ENCODE data around the gene CMTM1.

Gene CMTM1

DNA sequence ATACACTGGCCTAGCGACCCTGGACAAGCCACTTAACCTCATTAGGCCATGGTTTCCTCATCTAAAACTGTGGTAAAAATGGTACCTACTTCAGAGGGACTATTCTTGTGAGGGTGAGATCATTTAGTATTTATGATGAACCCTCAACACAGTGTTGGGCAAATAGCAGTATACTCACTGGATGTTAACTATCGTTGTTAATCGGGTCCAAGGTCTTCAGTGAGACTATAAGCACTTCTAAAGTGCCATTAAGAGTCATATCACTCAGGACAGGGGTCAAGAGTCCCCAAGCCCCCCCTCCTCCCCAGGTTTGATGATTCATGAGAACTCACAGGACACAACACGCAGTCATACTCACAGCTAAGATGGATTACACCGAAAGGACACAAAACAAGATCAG, 27.3 kb upstream of the CMTM1 start:
- in situ Hi-C loops (cut with MboI; ENCODE audit: low sequenced_read_pairs), result no loop called here

GRCh38 chr16:66539623-66540469, 26.4 kb upstream of the CMTM1 start:
- in situ Hi-C loops (cut with MboI; ENCODE audit: low sequenced_read_pairs), result no loop called here

- in situ Hi-C loops (cut with MboI; ENCODE audit: low sequenced_read_pairs), result no loop called here
Measured at GRCh38 chr16:66541388-66542355, 24.6 kb upstream of the CMTM1 start.

DNA sequence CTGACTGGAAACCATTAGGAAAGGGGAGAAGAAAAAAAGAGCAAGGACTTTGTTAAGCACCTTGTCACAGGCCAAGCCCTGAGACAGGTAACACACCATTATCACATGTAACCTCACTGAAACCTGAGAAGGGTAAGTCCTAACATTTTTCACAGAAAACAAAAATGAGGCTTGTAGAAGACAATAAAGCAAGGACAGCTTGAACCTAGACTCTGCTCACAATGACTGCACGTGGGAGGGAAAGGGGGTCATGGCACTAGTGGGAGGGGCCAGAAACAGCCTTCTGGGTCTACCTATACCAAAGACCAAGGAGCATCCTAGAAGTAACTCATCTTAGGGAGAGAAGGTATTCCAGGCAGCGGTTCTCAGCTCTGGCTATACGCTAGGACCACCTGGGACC, 23.8 kb upstream of the CMTM1 start:
- in situ Hi-C loops (cut with MboI; ENCODE audit: low sequenced_read_pairs), result no loop called here

DNA sequence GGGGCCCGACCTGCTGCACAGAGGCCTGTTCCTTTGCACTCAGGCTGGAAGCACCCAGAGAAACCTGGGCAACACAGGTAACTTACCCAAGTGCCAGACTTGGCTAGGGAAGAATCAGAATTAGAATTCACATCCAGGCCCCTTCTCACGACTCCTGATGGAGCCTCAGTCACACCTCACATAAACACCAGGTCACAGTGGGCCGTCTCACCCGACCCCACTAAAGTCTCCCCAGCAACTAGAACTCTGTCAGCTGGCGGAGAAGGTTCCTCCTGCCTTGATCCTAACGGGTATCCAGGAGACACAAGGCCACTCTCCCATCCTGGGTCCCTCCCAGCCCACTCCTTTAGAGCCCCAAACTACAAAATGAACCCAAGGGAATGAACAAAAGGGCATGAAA, 22.7 kb upstream of the CMTM1 start:
- in situ Hi-C loops (cut with MboI; ENCODE audit: low sequenced_read_pairs), result no loop called here

DNA sequence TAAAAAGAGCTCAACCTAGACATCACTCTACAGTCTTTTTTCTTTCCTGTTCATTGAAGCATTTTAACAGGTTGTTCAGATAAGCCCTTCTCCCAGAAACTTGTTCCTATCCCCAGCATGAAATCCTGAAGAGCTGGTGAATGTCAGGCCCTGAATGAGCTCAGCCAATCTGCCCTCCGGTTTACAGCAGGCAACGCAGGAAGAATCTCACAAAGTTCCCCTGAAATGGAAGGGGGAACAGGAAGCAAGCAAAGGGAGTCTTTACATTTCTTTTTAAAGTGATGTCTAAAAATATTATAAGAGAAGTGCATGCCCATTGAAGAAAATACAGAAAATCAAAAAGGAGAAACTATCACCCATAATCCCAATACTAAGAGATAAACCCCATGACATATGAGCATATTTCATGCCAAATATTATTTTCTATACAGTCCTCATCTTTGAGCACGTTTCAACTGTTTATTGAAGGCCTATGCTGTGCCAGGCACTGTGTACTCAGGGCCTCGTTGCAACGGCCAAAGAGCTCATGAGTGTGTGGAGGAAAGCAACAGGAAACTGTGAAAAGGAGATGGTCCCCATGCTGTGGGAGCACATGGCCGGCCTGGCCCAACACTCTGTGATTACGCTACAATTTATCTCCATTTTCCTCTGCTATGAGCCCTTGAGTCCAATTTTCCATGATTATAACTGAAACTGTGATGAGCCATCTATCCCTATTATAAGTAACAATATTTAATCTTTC, 22.1 kb upstream of the CMTM1 start:
- in situ Hi-C loops (cut with MboI; ENCODE audit: low sequenced_read_pairs), result no loop called here

- in situ Hi-C loops (cut with MboI; ENCODE audit: low sequenced_read_pairs), result no loop called here
Measured at GRCh38 chr16:66547101-66547989, 18.9 kb upstream of the CMTM1 start.

DNA sequence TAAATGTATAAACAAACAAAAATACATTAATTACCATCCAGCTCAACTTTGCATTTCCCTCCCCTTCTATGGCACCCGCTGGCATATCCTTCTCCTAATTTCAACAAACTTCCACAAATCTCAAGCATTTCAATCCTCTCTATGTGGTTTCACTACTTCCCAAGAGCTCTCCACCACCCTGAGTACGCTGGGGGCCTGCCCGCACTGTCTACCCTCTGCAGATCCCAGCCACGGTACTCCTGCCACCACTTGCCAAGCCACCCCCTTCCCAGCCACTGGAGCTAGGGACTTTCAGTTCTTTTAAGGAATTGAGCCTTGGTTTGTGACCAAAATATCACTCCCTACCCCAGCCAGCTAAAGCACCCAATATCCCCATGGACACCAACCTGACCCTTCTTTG, 18.2 kb upstream of the CMTM1 start:
- in situ Hi-C loops (cut with MboI; ENCODE audit: low sequenced_read_pairs), result no loop called here

DNA sequence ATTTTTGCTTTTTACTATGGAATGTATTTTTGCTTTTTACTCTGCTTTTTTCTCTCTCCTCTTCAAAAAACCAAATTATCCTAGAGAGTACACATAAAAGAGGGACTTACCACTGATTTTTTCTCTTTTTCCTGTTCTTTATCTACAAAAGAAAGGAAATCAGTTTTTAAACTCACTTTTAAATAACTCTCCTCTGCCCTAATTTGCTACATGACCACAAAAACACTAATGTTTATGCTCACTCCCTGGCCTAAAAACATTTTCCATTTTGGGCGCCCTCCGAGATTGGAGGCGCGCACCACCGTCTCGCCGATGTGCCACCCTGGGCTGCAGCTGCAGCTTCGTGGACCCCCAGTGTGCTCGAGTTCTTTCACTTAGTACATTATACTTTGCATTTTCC, 17.4 kb upstream of the CMTM1 start:
- in situ Hi-C loops (cut with MboI; ENCODE audit: low sequenced_read_pairs), result no loop called here

GRCh38 chr16:66549284-66550131, 16.7 kb upstream of the CMTM1 start, which contains the start of gene TK2:
TSS of gene TK2 (minus strand) at chr16:66550122. CDS start at chr16:66550061, 61 bp downstream.
- in situ Hi-C loops (cut with MboI; ENCODE audit: low sequenced_read_pairs), result no loop called here

DNA sequence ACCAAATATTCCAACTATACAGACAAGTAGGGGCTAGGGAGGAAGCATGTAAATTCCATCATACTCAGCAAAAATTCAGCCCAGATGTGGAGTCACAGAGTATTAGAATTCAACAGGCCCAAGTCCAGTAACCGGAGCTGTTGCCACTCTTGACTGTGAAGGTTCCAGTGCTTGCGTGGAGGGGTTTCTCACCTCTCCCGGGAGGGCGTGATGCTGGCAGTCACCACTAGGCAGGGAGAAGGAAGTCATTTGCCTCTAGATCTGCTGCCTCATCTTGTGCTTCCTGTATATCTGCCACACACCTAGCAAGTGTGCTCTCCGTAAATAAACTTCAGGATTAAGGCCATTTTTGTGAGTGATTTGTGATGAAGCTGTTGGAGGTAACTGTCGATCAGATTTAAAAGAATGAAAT, 14.9 kb upstream of the CMTM1 start:
- in situ Hi-C loops (cut with MboI; ENCODE audit: low sequenced_read_pairs), result no loop called here

- in situ Hi-C loops (cut with MboI; ENCODE audit: low sequenced_read_pairs), result no loop called here
Measured at GRCh38 chr16:66551788-66552285, 14.4 kb upstream of the CMTM1 start.

DNA sequence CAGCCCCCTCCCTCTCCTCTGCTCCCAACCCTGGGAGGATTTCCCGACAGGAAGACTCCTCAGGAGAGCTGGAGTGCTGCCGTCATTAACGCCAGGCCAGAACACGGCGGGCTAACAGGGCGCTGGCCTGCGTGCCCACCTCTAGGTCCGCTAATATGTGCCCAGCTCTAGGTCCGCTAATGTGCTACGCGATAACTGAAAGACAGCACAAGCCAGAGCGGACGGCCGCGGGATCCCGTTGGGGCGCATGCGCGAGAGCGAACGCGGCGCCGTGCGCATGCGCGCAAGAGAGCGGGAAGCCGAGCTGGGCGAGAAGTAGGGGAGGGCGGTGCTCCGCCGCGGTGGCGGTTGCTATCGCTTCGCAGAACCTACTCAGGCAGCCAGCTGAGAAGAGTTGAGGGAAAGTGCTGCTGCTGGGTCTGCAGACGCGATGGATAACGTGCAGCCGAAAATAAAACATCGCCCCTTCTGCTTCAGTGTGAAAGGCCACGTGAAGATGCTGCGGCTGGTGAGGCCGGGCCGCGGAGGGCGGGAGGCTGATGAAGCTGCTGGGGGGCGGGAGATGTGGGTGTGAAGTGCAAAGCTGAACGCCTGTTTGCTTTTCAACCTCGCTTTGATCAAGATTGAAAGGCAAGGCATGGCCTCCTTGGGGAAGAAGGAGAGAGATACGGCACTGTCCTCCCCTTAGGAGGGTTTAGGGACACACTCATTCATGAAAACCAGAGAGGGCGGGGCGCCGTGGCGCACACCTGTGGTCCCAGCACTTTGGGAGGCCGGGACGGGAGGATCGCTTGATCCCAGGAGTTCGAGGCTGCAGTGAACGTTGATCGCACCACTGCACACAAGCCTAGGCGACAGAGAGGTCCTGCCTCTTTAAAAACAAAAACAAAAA, 13.7 kb upstream of the CMTM1 start, which contains the start of gene CKLF:
TSS of gene CKLF (plus strand) at position 291 of the 892 bp plus-strand sequence. CDS start at position 431, 140 bp downstream.
- in situ Hi-C loops (cut with MboI; ENCODE audit: low sequenced_read_pairs), result no loop called here

GRCh38 chr16:66553223-66553622, 13.0 kb upstream of the CMTM1 start:
- in situ Hi-C loops (cut with MboI; ENCODE audit: low sequenced_read_pairs), result no loop called here

DNA sequence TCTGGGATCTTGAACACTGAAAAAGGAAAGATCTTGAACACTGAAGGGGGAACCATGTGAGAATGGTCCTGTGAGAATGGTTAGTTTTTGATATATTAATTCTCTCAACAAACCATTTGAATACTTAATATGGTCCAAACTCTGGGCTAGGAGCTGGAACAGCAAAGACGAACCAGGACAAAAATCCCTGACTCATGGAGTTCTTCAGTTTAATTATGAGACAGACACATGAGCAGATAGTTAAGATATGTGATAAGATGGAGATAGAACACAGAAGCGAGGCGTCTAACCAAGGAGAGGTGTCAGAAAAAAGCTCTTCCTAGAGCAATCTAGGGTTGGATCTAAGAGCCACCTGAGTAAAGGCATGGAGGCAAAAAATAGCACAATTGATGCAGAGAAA, 12.2 kb upstream of the CMTM1 start:
- in situ Hi-C loops (cut with MboI; ENCODE audit: low sequenced_read_pairs), result no loop called here

DNA sequence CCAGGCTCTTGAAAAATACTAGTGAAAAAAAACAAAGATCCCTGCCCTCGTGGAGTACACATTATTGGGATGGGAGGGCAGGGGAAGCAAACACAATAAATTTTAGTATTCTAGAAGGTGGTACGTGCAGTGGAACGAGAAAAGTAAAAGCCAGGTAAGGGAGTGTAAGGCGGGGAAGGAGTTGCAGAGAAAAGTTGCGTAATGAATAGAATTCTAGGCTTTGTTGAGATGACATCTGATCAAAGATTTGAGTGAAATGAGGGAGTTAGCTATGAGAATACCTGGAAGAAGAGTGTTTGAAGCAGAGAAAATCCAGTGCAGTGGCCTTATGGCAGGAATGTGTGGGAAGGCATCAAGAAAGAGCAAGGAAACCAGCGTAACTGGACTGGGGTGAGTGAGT, 11.7 kb upstream of the CMTM1 start:
- in situ Hi-C loops (cut with MboI; ENCODE audit: low sequenced_read_pairs), result no loop called here

GRCh38 chr16:66560107-66560506, 6.1 kb upstream of the CMTM1 start:
- in situ Hi-C loops (cut with MboI; ENCODE audit: low sequenced_read_pairs), result no loop called here

Data from HL-60/S4 treated with retinoic acid at 250 ng/mL for 4 days and 3 days (cell line).